NCI-H510A (cell line): Measurements from ENCODE around the gene MEIKIN.

Source experiments
- DNase-seq: peaks from one replicate; lab custom pipeline; 2025; lab: John Stamatoyannopoulos, UW

MEIKIN gene

DNA sequence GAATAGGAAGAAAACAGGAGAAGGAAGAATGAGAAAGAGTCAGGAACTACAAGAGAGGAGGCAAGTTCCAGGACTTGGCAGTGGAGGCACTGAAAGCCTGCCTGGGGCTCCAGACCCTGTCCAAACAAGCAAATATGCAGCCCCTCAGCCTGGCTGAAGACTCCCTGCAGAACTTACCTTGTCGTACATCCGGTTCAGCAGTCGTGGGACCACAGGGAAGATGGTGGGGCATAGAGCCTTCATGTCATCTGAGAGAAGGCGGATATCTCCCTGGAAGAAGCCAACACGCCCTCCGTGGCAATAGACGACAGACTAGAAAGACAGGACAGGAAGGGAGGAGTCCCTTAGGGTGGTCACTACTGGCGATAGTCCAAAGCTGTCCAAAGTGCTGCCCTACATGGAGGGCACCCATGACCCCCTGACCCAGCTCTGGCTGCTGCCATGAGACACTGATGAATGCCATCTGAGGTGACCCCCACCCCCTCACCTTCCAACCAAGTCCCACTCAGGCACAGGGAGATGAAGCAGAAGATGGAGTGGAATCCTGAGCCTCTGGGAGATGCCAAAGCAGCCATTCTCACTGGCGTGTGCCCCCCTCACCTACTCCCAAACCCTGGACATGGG, 27.7 kb upstream of the MEIKIN start:
- DNase-seq: no peak

DNA sequence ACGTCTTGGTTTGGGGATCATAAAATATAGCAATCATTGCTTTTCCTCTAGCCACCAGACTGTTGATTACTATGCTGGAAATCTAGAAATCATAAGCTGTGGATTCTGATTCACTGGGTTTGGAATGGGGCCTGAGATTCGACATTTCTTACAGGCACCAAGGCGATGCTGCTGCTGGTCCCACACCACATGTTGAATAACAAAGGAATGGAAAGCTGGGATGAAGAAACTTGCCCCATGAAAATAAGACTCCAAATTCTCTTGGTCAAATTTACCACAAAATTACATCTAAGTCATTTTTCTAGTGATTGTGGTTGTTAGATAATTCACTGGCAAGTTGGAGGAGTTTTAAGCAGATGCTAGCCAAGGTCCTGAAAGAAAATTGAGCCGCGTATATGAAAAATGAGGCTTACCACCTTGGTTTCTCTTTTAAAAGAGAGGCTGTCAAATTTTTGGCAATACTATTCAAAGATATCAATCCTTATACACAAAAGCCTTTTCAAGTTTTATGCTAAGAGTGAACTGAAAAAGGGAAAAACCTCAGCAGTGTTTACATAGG, 23.0 kb upstream of the MEIKIN start:
- DNase-seq: no peak

DNA sequence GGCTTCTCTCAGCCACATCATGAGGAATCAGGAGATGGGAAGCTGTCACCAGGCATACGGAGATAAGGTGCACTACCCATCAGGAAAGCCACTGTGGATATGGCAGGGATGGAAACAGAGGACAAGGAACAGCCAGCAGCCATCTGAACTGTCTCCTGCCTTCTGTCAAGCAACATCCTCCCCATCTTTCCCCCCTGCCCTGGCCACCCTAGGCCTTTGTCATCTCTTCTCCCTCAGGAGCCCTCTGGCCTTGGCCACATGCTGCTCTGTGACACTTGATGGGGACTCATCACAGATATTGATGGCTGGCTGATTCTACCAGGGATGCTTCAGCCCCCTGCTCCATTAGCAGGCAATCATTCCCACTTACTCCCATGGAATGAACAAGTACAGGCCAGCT, 21.1 kb upstream of the MEIKIN start:
- no peak for DNase-seq

DNA sequence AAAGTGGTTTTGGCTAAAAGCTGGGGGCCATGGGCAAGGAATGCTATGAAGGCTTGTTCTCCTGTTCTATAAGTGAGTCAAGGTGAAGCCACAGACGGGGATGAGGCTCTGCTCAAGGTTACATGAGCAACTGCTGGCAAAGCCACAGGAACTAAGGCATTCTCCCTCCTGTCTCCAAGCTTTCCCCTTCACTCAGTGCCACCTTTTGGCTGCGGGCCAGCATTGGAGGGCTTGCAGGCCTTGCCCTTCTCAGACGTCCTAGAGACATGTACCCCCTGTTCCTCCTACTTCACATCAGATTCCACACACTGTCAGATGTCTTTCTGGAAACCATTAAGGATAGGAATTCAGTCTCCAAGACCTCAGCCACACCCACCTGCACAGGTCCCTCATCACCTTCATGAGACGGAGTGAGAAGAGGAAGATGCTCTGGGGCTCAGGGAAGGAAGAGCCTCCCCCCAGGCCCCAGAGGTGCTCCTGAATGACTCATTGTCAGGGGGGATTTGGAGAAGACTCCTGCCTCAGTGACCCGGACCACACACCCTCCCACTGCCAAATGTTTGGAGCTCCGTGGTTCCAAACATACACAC, 20.5 kb upstream of the MEIKIN start:
- DNase-seq: no peak

DNA sequence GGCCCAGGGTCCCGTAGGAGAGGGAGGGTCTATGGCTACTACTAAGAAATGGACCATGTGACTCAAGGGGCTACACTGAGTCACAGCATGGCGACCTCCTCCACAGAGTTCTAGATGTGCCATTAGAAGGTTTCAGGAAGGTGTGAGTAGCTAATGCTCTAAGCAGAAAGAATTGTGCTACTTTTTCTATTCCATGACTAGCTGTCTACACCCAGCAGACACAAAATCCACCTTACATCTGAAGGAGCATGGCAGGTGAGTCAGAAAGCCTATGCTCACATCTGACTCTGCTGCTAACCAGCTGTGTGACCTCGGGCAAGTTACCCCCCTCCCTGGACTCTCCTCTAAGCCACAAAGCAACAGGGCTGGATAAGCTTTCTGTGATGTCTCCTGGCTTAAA, 14.4 kb upstream of the MEIKIN start:
- no peak for DNase-seq

DNA sequence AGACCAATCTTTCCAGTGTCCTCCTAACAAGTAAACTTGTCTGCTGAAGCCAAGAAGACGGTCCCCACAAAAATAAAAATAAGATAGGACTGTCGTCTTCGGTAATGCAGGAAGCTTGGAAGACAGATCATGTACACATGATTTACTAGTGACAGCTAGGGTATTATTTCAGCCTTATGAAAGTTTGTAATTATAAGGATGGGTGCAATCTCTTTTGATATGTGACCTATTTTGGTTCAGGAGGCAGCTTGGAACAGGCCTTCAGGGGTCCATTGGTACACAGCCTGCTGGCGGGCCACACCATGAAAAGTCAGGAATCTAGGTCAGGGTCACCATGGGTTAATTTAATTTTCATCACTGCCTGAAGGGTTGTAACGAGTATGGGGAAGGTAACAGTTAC, 13.7 kb upstream of the MEIKIN start:
- no peak for DNase-seq

DNA sequence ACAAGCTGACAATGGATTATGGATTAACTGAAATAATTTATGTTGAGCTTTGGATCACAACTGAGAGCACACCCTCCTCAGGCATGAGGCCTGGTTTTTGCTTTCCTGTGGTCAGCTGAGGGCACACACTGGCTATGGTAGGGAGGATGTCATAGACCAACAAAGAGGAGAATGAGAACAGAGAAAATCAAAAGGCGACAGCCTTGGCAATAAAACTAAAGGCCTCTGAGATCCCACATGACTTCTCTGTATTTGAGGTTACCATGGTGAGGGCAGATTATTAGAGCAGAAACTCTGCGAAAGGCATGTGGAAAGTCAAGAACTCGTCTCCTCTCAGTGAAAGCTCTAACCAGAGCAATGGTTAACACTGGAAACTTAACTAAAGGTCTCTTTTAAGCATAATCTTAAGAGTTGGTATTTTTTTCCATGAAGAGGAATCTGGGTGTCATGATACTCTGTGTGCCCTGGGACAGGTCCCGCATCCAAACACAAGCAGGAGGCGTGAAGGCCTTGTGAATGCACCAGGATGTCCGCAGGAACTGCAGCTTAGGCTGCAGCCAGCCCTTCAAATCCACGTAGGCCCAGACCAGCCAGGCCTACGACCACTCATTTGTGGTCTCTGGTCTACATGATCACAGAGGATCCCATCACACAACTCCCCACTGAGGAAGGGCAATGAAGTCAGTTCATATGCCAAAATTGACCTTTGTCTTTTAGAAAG, 12.4 kb upstream of the MEIKIN start:
- DNase-seq: no peak

DNA sequence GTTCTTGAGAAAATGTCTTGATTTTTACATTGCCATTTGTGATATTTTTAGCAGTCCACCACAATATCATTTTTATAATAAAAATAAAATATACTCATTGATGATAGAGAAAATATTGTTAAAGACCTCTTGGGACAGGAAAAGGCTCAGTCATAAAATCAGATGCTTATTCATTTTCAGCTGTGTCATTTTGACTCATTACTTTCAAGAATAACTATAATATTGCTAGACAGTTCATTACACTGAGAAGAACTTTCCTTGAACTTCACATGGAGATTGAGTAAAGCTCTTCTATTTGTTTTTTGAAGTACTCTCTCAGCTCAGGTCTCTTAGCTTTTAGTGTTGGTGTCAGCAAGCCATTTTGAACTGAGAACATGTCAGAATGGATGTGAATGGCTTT, 8.5 kb upstream of the MEIKIN start:
- no peak for DNase-seq

DNA sequence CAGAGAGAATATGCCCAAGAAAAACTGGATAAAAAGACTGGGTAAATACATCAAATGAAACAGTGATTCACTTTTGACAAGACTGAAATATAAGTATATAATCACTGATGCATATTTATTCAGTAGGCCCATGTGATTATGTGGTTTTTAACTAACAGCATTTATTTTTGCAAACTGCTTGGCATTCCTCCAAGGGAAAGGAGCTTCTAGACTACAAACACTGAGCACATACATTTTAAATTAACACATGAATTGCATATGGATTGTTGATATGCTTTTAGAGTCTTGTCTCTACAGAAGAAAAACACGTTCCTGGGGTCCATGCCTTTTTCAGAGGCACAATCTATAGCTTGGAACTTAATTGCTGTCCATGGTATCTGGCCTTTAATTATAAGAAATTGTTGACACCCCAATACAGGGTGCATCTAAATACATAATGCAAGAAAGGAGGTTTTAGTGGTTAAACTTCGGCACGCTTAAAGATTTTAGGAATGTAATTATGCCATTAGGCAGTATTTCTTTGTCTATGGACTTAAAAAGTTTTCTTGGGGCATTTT, 6.9 kb upstream of the MEIKIN start:
- DNase-seq: no peak

DNA sequence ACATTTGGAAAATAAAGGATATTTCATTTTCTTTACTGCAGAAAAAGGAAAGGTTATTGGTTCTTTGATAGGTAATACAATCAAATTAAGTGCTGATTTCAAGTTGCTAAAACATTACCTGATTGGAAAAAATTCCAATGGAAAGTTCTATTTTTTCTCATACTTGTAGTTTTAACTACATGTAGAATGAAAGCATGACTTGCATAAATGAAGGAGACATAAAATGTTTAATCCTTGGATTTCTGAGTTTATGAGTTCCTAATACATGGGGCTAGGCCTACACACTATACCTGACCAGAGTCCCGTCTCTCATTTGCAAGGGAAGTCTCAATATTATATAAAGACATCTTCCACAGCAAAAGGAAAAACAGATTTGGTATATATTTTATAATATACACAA, 5.2 kb upstream of the MEIKIN start:
- DNase-seq: no peak

DNA sequence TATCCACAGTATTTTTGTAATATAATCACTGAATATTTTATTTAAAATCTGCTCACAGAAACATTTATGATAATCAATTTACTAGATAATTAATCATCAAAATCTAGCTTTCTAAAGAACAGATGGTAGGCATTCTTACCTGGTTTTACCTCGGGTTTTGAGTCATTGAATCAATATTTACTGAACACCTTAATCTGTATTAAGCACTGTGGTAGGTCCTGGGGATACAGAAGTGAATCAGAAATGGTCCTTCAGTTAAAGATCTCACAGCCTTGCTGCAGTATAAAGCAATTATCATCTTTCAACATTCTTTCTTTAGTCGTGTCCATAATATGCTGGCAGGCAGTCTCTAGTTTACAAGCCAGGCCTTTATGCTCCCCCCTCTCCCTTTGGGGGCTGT, 2.0 kb upstream of the MEIKIN start:
- DNase-seq: no peak

DNA sequence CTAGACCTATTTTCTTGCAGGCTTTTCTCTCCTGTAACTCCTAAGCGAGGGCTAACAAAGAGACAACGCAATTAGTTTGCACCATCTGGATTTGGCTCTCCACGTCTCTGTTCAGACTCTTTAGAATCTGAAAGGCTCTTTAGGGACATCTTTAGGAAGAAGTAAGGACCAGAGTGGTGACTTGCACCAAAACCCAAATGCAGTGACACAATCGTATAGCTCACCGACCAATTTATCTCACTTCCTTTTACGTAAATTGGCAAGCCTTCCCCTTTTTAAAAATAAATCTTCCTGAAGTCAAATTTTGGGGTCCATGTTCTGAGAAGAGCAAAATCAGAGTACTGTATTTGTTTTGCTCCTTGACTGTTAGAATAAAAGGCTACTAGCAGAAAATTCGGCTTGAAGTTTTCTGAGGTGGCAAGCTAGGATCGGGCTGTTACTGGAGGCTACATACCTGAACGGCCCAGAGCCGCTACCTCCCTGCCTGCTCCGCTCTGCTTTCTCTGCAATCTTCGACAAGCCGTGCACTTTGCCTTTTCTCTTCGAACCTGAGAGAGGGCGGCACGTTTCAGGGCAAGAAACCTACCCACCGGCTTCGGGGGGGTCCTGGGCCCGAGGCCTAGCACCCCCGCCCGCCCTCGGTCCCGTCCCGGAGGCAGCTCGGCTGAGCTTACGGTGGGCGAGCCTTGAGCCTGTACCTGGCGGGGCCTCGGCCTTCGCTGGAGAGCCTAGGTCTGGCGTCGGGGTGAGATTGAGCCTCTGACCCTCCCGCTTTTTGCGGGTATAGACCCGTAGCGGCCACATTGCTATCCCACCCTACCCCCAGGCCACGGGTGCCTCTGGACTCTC, 537 bp downstream of the MEIKIN start:
- no peak for DNase-seq

DNA sequence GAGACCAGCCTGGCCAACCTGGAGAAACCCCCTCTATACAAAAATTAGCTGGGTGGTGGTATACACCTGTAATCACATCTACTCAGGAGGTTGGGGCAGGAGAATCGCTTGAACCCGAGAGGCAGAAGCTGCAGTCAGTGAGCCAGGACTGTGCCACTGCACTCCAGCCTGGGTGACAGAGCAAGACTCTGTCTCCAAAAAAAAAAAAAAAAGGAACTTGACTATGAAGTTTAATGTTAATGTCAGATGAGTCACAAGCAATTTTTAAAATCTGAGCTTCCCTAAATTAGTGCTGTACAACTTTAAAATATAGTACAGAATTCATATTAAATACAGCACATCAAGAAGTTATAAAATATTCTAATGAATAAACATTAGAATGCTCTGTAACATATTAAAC, 1.5 kb downstream of the MEIKIN start:
- no peak for DNase-seq

DNA sequence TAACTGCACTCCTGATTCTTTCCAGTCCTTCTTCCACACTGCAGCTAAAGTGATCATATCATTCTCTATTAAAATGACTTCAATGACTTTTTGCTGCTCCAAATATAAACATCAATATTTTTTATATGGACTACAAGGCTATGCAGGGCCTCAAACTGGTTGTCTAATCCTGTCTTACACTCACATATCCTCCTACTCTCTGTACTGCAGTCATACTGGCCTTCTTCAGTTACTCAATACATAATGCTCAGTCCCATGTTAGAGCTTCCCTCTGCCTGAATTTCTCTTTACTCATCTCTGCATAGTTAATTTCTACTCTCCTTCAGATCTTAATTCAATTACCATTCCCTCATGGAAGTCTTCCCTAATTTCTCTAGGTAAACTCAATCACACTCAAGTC, 3.4 kb downstream of the MEIKIN start:
- no peak for DNase-seq

DNA sequence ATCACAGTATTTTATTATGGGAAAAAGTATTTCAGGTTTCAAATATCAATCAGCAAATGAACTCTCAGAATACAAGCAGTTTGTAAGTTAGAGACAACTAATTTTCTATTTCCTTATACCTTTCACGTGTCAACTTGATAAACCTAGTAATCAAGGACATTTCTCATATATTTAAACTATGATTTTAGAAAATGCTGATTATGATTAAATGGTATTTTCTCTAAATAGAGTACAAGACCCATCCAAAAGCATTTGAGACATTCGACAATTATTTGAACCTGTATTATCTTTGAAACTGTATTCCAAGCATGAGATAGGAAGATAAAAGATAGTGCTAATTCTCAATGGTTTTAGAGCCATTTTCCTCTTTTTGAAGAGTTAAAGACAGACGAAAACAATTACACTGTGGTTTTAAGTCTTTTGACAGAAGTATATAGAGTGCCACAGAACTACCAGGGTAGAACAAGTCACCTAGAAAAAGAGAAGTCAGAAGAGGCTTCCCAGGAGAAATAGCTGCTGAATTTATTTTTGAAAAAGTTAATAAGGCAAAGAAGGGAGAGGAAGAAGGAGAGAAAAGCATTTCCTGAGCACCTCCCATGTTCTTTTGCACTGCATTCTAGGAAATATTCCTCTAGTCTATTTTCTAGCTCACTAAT, 5.6 kb downstream of the MEIKIN start:
- no peak for DNase-seq

DNA sequence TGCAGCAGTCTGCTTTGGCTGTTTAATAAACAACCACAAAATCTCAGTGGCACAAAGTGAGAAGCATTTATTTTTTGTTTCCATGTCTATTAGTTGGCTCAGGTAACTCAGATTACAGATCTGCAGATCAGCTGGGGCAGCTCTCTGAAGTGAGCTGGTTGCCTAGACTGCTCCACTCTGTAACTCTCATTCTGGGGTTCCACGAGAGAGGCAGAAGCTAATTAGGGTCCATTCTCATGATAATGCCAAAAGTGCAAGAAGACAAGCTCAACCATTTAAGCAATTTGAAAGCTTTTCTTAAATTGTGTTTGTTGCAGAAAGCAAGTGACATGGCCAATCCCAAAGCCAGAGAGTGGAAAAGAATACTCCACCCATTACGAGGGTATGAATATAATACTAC, 13.2 kb downstream of the MEIKIN start:
- no peak for DNase-seq

DNA sequence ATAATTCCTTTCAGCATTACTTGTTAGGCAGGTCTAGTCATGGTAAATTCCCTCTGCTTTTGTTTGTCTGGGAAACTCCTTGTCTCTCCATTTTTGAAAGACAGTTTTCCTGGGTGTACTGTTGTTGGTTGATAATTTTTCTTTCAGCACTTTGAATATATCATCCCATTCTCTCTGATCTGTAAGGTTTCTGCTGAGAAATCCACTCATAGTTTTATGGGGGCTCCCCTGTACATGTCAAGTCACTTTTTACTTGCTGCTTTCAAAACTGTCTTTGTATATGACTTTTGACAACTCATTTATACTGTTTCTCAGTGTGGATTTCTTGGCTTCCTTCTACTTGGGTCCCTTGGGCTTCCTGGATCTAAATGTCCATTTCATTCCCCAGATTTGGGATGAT, 16.5 kb downstream of the MEIKIN start:
- no peak for DNase-seq

DNA sequence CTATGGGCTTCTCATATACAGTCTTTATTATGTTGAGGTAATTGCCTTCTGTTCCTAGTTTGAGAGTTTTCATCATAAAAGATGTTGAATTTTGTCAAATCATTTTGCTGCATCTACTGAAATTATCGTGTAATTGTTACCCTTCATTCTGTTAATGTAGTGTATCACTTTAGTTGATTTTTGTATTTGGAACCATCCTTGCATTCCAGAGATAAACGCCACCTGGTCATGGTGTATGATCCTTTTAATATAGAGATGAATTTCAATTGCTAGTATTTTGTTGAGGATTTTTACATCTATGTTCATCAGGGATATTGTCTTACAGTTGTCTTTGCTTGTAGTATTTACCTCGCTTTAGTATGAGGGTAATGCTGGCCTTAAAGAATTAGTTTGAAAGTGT, 19.3 kb downstream of the MEIKIN start:
- DNase-seq: no peak

DNA sequence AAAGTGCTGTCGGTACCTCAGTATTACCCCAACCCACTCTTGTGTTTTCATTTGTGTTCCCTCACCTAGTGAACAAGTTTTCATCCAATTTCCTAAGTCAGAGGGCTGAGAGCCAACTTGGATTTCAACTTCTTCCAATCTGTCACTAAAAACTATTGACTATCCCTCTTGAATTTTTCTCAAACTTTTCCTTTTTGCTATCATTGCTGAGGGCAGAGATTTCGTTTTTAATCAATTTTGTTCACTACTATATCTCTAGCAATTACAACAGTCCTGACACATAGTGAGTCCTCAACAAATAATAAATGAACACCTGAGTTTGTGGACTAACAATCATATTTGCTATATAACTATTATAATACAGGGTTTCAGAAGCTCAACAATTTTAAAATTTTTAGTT, 29.0 kb downstream of the MEIKIN start:
- DNase-seq: no peak

DNA sequence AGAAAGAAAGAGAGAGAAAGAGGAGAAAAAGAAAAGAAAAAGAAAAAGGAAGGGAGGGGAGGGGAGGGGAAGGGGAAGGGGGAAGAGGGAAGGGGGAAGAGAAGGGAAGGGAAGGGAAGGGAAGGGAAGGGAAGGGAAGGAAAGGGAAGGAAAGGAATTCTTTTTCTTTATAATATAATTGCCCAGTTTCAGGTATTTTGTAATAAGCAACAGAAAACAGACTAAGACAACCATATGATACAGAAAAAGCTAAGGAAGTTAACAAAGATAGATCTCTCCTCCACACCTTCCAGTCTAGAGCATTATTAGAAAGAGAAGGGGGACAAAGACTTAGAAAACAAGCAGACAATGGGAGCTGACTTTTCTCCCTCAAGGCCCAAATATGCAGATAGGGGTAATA, 31.0 kb downstream of the MEIKIN start:
- DNase-seq: no peak

DNA sequence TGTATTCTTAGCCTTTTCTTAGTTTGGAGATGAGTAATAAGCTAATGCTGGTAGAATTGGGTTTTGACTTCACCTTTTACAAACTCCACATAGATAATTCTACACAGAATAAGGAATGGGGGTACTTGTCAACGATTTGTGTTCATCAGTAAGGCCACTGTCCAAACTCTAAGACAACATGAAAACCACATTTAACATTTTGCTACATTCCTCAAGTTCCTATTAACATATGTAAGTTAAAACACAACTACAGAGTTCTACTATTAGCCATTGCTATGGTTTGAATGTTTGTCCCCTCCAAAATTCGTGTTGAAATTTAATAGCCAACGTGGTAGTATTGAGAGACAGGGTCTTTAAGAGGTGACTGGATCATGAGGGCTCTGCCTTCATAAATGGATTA, 31.9 kb downstream of the MEIKIN start:
- no peak for DNase-seq

DNA sequence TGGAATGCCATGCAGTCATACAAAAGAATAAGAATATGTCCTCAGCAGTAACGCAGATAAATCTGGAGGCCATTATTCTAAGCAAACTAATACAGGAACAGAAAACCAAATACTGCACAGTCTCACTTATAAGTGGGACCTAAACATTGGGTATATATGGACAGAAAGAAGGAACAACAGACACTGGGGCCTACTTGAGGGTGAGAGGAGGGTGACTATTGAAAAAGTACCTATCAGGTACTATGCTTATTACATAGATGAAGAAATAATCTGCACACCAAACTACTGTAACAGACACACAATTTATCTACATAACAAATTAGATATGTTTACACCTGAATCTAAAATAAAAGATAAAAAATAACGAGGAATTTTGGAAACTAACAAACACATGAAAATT, 38.8 kb downstream of the MEIKIN start:
- DNase-seq: no peak
